Bronchial epithelial cell (primary cell): Measurements from ENCODE around the gene MRPL19. TPM values are rescaled to one million over a fixed set of nuclear protein-coding genes. Genes with fewer than 3 reads are reported as not detected.

Source experiments
- DNase-seq: peaks from one replicate; pipeline ENCODE4 v3.0.0-alpha.2; 2010; ENCODE audit warnings: low read depth
- FAIRE-seq: peaks from 2 replicates; lab custom pipeline; 2011; peaks lifted over from hg19 to GRCh38; lab: Jason Lieb, UNC
- H3K27me3 ChIP-seq: 2 replicates; pipeline ENCODE4 v1.5.1; 2011; ENCODE audit warnings: low read length; ENCODE audit not compliant: control insufficient read depth, insufficient read depth
- H3K36me3 ChIP-seq: 2 replicates; pipeline ENCODE4 v1.5.1; 2011; ENCODE audit warnings: low read length; ENCODE audit not compliant: control insufficient read depth, insufficient read depth
- H3K4me3 ChIP-seq: 2 replicates; pipeline ENCODE4 v1.5.1; 2011; ENCODE audit warnings: mild to moderate bottlenecking, low read depth, low read length, control low read depth
- total RNA-seq: library from RNA; depleted of rRNA; stranded (reverse); fragments of >200 nt; gene quantifications from 2 replicates; pipeline ENCODE4 v1.2.1, GENCODE V29; 2014
- TF ChIP-seq, protein P1 (sequence below): IDR thresholded peaks from 2 replicates; pipeline ENCODE4 v1.5.1; 2011; ENCODE audit warnings: mild to moderate bottlenecking, moderate library complexity, low read length, control low read depth, inconsistent platforms; ENCODE audit not compliant: insufficient read depth, severe bottlenecking

The MRPL19 gene
- total RNA-seq, 1 donor from 2014 or later = 51.6 TPM

GRCh38 chr2:75641587-75641986, 5.0 kb upstream of the MRPL19 start:
- no peaks in the 10 kb centered on the region for H3K36me3 ChIP-seq
- FAIRE-seq = no peak
- no peaks in the 10 kb centered on the region for H3K27me3 ChIP-seq
- no peak for DNase-seq
- TF ChIP-seq, protein P1, sequence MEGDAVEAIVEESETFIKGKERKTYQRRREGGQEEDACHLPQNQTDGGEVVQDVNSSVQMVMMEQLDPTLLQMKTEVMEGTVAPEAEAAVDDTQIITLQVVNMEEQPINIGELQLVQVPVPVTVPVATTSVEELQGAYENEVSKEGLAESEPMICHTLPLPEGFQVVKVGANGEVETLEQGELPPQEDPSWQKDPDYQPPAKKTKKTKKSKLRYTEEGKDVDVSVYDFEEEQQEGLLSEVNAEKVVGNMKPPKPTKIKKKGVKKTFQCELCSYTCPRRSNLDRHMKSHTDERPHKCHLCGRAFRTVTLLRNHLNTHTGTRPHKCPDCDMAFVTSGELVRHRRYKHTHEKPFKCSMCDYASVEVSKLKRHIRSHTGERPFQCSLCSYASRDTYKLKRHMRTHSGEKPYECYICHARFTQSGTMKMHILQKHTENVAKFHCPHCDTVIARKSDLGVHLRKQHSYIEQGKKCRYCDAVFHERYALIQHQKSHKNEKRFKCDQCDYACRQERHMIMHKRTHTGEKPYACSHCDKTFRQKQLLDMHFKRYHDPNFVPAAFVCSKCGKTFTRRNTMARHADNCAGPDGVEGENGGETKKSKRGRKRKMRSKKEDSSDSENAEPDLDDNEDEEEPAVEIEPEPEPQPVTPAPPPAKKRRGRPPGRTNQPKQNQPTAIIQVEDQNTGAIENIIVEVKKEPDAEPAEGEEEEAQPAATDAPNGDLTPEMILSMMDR = no peak
- no peak overlapping the region for H3K4me3 ChIP-seq

DNA sequence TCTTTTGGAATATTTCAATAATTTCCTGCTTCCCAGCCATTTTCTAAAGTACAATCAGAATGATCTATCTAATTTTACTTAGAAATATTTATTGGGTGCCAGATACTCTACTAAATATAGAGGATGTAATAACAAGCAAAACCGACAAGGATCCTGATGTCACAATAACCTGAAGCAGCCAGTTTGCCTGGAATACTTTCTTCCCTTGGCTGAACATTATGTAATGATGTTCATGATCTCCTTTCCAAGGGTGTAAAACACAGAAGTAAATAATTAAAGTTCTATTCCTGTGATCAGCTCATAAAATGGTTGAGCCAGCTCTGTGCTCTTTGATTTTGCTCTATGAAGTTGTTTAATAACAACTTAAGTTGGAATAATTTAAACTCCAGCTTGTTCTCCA, 2.6 kb upstream of the MRPL19 start:
- TF ChIP-seq, protein P1 = no peak
- Histone ChIP-seq H3K4me3 (no peak overlapping the region), H3K36me3 (no peaks in the 10 kb centered on the region), H3K27me3 (no peaks in the 10 kb centered on the region)
- DNase-seq = no peak
- no peak for FAIRE-seq

DNA sequence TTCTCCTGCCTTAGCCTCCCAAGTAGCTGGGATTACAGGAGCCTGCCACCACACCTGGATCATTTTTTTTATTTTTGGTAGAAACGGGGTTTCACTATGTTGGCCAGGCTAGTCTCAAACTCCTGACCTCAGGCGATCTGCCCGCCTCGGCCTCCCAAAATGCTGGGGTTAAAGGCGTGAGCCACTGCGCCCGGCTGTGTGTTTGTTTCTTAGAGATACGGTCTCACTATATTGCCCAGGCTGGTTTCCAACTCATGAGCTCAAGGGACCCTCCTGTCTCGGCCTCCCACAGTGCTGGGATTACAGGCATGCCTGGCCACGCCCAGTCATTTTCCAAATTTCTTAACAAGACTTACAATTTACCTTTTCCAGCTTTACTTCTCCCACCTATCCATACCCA, 940 bp upstream of the MRPL19 start:
- DNase-seq = no peak
- Histone ChIP-seq H3K27me3 (no peaks in the 10 kb centered on the region), H3K36me3 (peaks cover 3% of the 10 kb centered on the region), H3K4me3 (no peak overlapping the region)
- TF ChIP-seq, protein P1 = no peak
- no peak for FAIRE-seq

GRCh38 chr2:75646090-75646582, 447 bp upstream of the MRPL19 start:
- Histone ChIP-seq H3K27me3 (no peaks in the 10 kb centered on the region), H3K4me3 (peak overlapping the region; percentile 74), H3K36me3 (peaks cover 5% of the 10 kb centered on the region)
- no peak for DNase-seq
- FAIRE-seq = no peak
- TF ChIP-seq, protein P1 = no peak

GRCh38 chr2:75647771-75648170, 1.2 kb downstream of the MRPL19 start:
- H3K27me3 ChIP-seq = no peaks in the 10 kb centered on the region
- no peak for DNase-seq
- H3K4me3 ChIP-seq = peak overlapping the region; percentile 74
- TF ChIP-seq, protein P1 = no peak
- no peak for FAIRE-seq
- peaks cover 6% of the 10 kb centered on the region for H3K36me3 ChIP-seq

DNA sequence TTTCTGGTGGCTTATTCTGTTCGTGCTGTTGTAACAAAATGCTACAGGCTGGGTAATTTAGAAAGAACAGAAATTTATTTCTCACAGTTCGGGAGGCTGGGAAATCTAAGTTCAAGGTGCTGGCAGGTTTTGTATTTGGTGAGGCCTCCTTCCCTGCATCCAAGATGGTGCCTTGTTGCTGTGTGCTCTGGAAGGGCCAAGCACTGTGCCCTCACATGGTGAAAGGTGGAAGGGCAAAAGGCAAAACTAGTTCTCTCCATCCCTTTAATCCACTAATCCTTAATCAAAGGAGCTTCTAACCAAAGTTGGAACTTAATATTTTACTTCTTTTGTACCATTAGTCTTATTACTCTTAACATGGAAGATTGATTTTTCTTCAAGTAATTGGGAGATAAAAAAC, 7.4 kb downstream of the MRPL19 start:
- no peak for FAIRE-seq
- TF ChIP-seq, protein P1 = no peak
- no peak overlapping the region for H3K4me3 ChIP-seq
- no peaks in the 10 kb centered on the region for H3K27me3 ChIP-seq
- H3K36me3 ChIP-seq = peaks cover 11% of the 10 kb centered on the region
- DNase-seq = no peak
